ENCODE results near the gene SORCS3. TPM values are rescaled to one million over a fixed set of nuclear protein-coding genes. Genes with fewer than 3 reads are reported as not detected.

Gene SORCS3
- total RNA-seq, 1 experiment from 2014 or later: not detected

DNA sequence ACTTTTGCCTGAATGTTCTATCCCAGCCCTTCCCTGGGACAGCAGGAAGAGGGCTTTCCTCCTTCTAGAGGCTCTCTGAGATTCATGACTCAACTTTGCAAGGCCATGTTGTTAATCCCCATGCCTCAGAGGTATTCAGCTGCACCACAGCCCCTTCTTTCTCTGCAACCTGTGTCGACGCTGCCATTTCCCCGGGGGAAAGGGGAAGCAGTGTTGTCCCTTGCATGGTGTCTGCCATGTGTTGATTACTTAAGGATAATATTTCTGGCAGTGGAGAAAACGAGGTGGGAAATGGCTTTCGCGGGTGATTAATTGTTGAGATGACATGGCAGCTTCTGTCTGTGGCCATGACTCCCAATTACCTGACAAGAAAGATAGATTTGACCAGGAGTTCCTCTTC is 133.1 kb downstream of the SORCS3 start:
- RAD21 ChIA-PET (ENCODE audit: low non-redundant PET in 1 of 2, low total read pairs in 2 of 2, uncharacterized antibody in 2 of 2, unreplicated experiment in 2 of 2): no interaction called here
- H3K9ac ChIP-seq (ENCODE audit: low read length): no peak overlapping the region

DNA sequence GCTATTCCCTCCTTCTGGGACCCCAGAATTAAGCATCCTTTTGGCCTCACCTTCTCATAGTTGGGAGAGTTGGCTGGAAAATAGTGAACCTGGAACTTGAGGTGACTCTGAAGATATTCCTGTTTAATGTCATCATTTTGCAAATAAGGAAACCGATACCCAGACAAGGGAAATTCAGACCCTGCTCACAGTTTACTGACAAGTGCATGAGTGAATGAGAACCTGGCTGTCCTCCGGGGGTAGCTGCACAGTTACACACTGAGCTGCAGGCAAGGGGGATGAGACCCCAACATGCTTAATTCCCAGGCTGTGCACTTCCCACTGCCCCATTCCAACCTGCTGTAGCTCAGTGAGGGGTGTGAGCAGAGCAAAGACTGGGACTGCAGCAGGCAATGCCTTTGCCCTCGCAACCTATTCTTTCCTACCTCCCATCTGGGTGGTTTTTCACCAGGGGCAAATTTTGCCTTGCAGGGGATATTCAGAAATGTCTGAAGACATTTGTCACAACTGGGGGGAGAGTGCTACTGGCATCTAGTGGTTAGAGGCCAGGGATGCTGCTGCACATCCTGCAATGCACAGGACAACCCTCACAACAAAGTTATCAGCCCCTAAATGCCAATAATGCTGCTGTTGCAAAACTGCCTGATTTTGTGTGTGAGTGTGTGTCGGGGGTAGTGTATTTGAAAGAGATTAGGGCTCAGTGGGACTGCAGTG is 136.2 kb downstream of the SORCS3 start:
- RAD21 ChIA-PET (ENCODE audit: low non-redundant PET in 1 of 2, low total read pairs in 2 of 2, uncharacterized antibody in 2 of 2, unreplicated experiment in 2 of 2): no interaction called here
- DNase-seq (ENCODE audit: low read depth, low spot score) (no peak), ATAC-seq (peak; percentile 55)
- H2AFZ ChIP-seq (ENCODE audit: low read depth, low read length, poor library complexity, severe bottlenecking): no peak overlapping the region
- CTCF ChIA-PET: interaction anchor here (1.6 kb wide), 1 partner anchor 10 kb away, joined by 4 read pairs; no protein-coding TSS in a partner anchor
- H3K27me3 ChIP-seq (ENCODE audit: insufficient read depth, low read length): peaks cover 96% of the 10 kb centered on the region
- intact Hi-C loops (cut with micrococcal nuclease): no loop called here
- H3K9ac ChIP-seq (ENCODE audit: low read length): no peak overlapping the region
- H3K27ac ChIP-seq (ENCODE audit: low read depth, low read length): no peak overlapping the region
- H3K4me3 ChIP-seq (replicated peaks in 1 of 2; ENCODE audit: low read depth in 1 of 2, low read length in 2 of 2): no peak overlapping the region
- H4K20me1 ChIP-seq (ENCODE audit: insufficient read depth): no peaks in the 10 kb centered on the region
- TF ChIP-seq SIN3A (IDR thresholded peaks at IDR 0.05; ENCODE audit: low read depth): no peak
- TF ChIP-seq, protein P1, sequence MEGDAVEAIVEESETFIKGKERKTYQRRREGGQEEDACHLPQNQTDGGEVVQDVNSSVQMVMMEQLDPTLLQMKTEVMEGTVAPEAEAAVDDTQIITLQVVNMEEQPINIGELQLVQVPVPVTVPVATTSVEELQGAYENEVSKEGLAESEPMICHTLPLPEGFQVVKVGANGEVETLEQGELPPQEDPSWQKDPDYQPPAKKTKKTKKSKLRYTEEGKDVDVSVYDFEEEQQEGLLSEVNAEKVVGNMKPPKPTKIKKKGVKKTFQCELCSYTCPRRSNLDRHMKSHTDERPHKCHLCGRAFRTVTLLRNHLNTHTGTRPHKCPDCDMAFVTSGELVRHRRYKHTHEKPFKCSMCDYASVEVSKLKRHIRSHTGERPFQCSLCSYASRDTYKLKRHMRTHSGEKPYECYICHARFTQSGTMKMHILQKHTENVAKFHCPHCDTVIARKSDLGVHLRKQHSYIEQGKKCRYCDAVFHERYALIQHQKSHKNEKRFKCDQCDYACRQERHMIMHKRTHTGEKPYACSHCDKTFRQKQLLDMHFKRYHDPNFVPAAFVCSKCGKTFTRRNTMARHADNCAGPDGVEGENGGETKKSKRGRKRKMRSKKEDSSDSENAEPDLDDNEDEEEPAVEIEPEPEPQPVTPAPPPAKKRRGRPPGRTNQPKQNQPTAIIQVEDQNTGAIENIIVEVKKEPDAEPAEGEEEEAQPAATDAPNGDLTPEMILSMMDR (IDR thresholded peaks at IDR 0.05 in 2 of 3, conservative IDR thresholded peaks at IDR 0.05 in 1 of 3; ENCODE audit: borderline replicate concordance in 1 of 3, insufficient read depth in 1 of 3, low read depth in 2 of 3, low read length in 2 of 3): peak in 2 of 3 experiments; percentile 25 to 31; a peak in 3 of 6 replicates
- H3K9me2 ChIP-seq (ENCODE audit: insufficient read depth): no peaks in the 10 kb centered on the region
- BruUV-seq (replicated peaks): no TSS peak
- no peak overlapping the region for H3K4me2 ChIP-seq (ENCODE audit: low read length)
- H3K9me3 ChIP-seq (ENCODE audit: control insufficient read depth in 1 of 2, insufficient read depth in 1 of 2, low read depth in 1 of 2, low read length in 2 of 2): no peaks in the 10 kb centered on the region
- no peaks in the 10 kb centered on the region for H3K79me2 ChIP-seq (ENCODE audit: insufficient read depth, low read length)
- H3K4me1 ChIP-seq (ENCODE audit: control insufficient read depth in 1 of 2, insufficient read depth in 2 of 2, low read length in 2 of 2): no peaks in the 10 kb centered on the region
- no peaks in the 10 kb centered on the region for H3K36me3 ChIP-seq (ENCODE audit: control insufficient read depth in 1 of 2, insufficient read depth in 2 of 2, low read length in 2 of 2)
- POLR2A ChIA-PET: no interaction called here

More for the DNA sequence above, 133.1 kb downstream of the SORCS3 start:
- Histone ChIP-seq H4K20me1 (ENCODE audit: insufficient read depth) (no peaks in the 10 kb centered on the region), H3K4me1 (ENCODE audit: control insufficient read depth in 1 of 2, insufficient read depth in 2 of 2, low read length in 2 of 2) (no peaks in the 10 kb centered on the region), H2AFZ (ENCODE audit: low read depth, low read length, poor library complexity, severe bottlenecking) (no peak overlapping the region), H3K79me2 (ENCODE audit: insufficient read depth, low read length) (no peaks in the 10 kb centered on the region), H3K9me3 (ENCODE audit: control insufficient read depth in 1 of 2, insufficient read depth in 1 of 2, low read depth in 1 of 2, low read length in 2 of 2) (no peaks in the 10 kb centered on the region), H3K4me3 (replicated peaks in 1 of 2; ENCODE audit: low read depth in 1 of 2, low read length in 2 of 2) (no peak overlapping the region), H3K4me2 (ENCODE audit: low read length) (no peak overlapping the region), H3K9me2 (ENCODE audit: insufficient read depth) (no peaks in the 10 kb centered on the region), H3K36me3 (ENCODE audit: control insufficient read depth in 1 of 2, insufficient read depth in 2 of 2, low read length in 2 of 2) (no peaks in the 10 kb centered on the region), H3K27ac (ENCODE audit: low read depth, low read length) (no peak overlapping the region), H3K27me3 (ENCODE audit: insufficient read depth, low read length) (peaks cover 93% of the 10 kb centered on the region)
- ATAC-seq (no peak), DNase-seq (ENCODE audit: low read depth, low spot score) (no peak)
- intact Hi-C loops (cut with micrococcal nuclease): no loop called here
- BruUV-seq (replicated peaks): no TSS peak
- TF ChIP-seq POLR2A (IDR thresholded peaks at IDR 0.05; ENCODE audit: borderline replicate concordance, extremely low read depth, insufficient read depth, insufficient read length): no peak
- TF ChIP-seq CEBPB (IDR thresholded peaks at IDR 0.05; ENCODE audit: low read depth): no peak
- TF ChIP-seq, protein P2, sequence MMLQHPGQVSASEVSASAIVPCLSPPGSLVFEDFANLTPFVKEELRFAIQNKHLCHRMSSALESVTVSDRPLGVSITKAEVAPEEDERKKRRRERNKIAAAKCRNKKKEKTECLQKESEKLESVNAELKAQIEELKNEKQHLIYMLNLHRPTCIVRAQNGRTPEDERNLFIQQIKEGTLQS (IDR thresholded peaks at IDR 0.05): no peak
- ChIA-PET POLR2A (no interaction called here), CTCF (no interaction called here)
